Thoracic aorta endothelial cell (primary cell): ENCODE measurements around the gene DOHH. TPM values are rescaled to one million over a fixed set of nuclear protein-coding genes. Genes with fewer than 3 reads are reported as not detected.

Experiments used
- small RNA-seq: library from RNA; depleted of rRNA; stranded (forward); fragments of <200 nt; gene quantifications from one replicate; pipeline ENCODE3, GENCODE V24; 2012
- total RNA-seq: library from RNA; depleted of rRNA; stranded (reverse); fragments of >200 nt; gene quantifications from 2 replicates; pipeline ENCODE4 v1.2.3, GENCODE V29; 2012

The DOHH gene
- 9.6 and 10.1 TPM in 2 replicates for total RNA-seq

GRCh38 chr19:3500429-3501101, at the start of gene DOHH:
TSS of gene DOHH (minus strand) at chr19:3500674. CDS start at chr19:3496814, 3,860 bp downstream.

GRCh38 chr19:3538965-3539755, 38.7 kb upstream of the DOHH start, which contains the start of gene TEKTIP1:
TSS of gene TEKTIP1 (plus strand) at chr19:3539174. CDS start at chr19:3539178, 4 bp downstream.

GRCh38 chr19:3505598-3506383, 5.3 kb upstream of the DOHH start, which contains the start of gene FZR1:
TSS of gene FZR1 (plus strand) at chr19:3506311. CDS start at chr19:3522990, 16,679 bp downstream.

GRCh38 chr19:3483226-3483628, 17.2 kb downstream of the DOHH start, which contains the start of gene SMIM44:
TSS of gene SMIM44 (minus strand) at chr19:3483441. CDS start at chr19:3483403, 38 bp downstream.

GRCh38 chr19:3480383-3481091, 19.9 kb downstream of the DOHH start, which contains the start of gene SMIM24:
TSS of gene SMIM24 (minus strand) at chr19:3480525. CDS start at chr19:3480463, 62 bp downstream.

Small RNA genes lying within 50 kb of the gene (small RNA-seq; reads per million reads assigned to genes)
- not detected for gene RF00212

Other genes with a start within 250 kb of the DOHH start
- 55.2 and 83.0 TPM in 2 replicates for gene NFIC, start 134.1 kb downstream of the DOHH start, total RNA-seq
- gene SMIM24, start 20.1 kb downstream of the DOHH start, total RNA-seq: not detected in 2 replicates
- gene SMIM44, start 17.2 kb downstream of the DOHH start, total RNA-seq: not detected in 2 replicates
- gene FZR1, start 5.6 kb upstream of the DOHH start, total RNA-seq: 31.0 and 39.8 TPM in 2 replicates
- not detected in 2 replicates for gene TEKTIP1, start 38.5 kb upstream of the DOHH start, total RNA-seq
- 60.5 and 71.3 TPM in 2 replicates for gene MFSD12, start 56.9 kb upstream of the DOHH start, total RNA-seq
- 77.7 and 82.0 TPM in 2 replicates for gene HMG20B, start 72.3 kb upstream of the DOHH start, total RNA-seq
- gene GIPC3, start 84.8 kb upstream of the DOHH start, total RNA-seq: 0.79 and 0.93 TPM in 2 replicates
- gene TBXA2R, start 106.2 kb upstream of the DOHH start, total RNA-seq: 1.3 and 1.9 TPM in 2 replicates
- 24.5 and 27.1 TPM in 2 replicates for gene CACTIN, start 126.1 kb upstream of the DOHH start, total RNA-seq
- gene PIP5K1C, start 199.8 kb upstream of the DOHH start, total RNA-seq: 23.5 and 29.3 TPM in 2 replicates
- gene TJP3, start 207.7 kb upstream of the DOHH start, total RNA-seq: not detected in 2 replicates